Calu3 (cell line): ENCODE measurements around the gene CD101. TPM values are rescaled to one million over a fixed set of nuclear protein-coding genes. Genes with fewer than 3 reads are reported as not detected.

Experiments
- BruUV-seq: library from RNA; stranded (reverse); fragments of 400-500 nt; replicated peaks from 2 replicates; lab custom pipeline; 2021; lab: Mats Ljungman, UMichigan
- CTCF ChIA-PET: fragments of 300-600 bp; sonication (Branson Sonifier 250); formaldehyde crosslinking; loops from one replicate; lab custom pipeline; 2022; ENCODE audit warnings: antibody characterized with exemption; lab: Charles Lee
- DNase-seq: peaks from one replicate; pipeline ENCODE4 v3.0.0; 2022
- H3K27ac Mint-ChIP-seq: one replicate; pipeline ENCODE4 v1.8.0; 2022; ENCODE audit warnings: mixed read lengths; ENCODE audit not compliant: unreplicated experiment
- H3K27me3 Mint-ChIP-seq: one replicate; pipeline ENCODE4 v1.8.0; 2022; ENCODE audit warnings: mixed read lengths; ENCODE audit not compliant: unreplicated experiment
- H3K36me3 Mint-ChIP-seq: one replicate; pipeline ENCODE4 v1.8.0; 2022; ENCODE audit warnings: mild to moderate bottlenecking, moderate library complexity, mixed read lengths; ENCODE audit not compliant: insufficient read depth, unreplicated experiment
- H3K4me1 Mint-ChIP-seq: one replicate; pipeline ENCODE4 v1.8.0; 2022; ENCODE audit warnings: mild to moderate bottlenecking, low read depth, mixed read lengths; ENCODE audit not compliant: unreplicated experiment
- H3K4me3 Mint-ChIP-seq: one replicate; pipeline ENCODE4 v1.8.0; 2022; ENCODE audit warnings: mild to moderate bottlenecking, low read depth, moderate library complexity, mixed read lengths; ENCODE audit not compliant: unreplicated experiment
- H3K9me3 Mint-ChIP-seq: one replicate; pipeline ENCODE4 v1.8.0; 2022; ENCODE audit warnings: low read depth, mixed read lengths; ENCODE audit not compliant: unreplicated experiment
- CTCF ChIP-seq: fragments of 200-600 bp; IDR thresholded peaks from one replicate; pipeline ENCODE4 v1.8.0; 2022; ENCODE audit warnings: antibody characterized with exemption; ENCODE audit not compliant: unreplicated experiment
- intact Hi-C: fragments of 100-400 bp; cut with micrococcal nuclease; formaldehyde crosslinking; loops from one replicate; pipeline ENCODE4 v1.10.0; 2022; ENCODE audit not compliant: unreplicated experiment
- total RNA-seq: library from RNA; stranded (reverse); gene quantifications from 2 replicates; pipeline ENCODE4 v1.2.3, GENCODE V29; 2022

Gene CD101
- total RNA-seq, 1 experiment from 2014 or later: 0.31 TPM

- H3K9me3 Mint-ChIP-seq: no peaks in the 10 kb centered on the region
- H3K36me3 Mint-ChIP-seq: no peaks in the 10 kb centered on the region
- BruUV-seq: no TSS peak
- H3K27ac Mint-ChIP-seq: no peak overlapping the region
- no peak overlapping the region for H3K4me3 Mint-ChIP-seq
- intact Hi-C loops: no loop called here
- no peaks in the 10 kb centered on the region for H3K27me3 Mint-ChIP-seq
- no peak for DNase-seq
- TF ChIP-seq CTCF: no peak
- no peaks in the 10 kb centered on the region for H3K4me1 Mint-ChIP-seq
- CTCF ChIA-PET: no interaction called here
Measured at GRCh38 chr1:117037802-117038201, 36.2 kb downstream of the CD101 start.

- no peaks in the 10 kb centered on the region for H3K36me3 Mint-ChIP-seq
- H3K27me3 Mint-ChIP-seq: no peaks in the 10 kb centered on the region
- DNase-seq: no peak
- no peak overlapping the region for H3K4me3 Mint-ChIP-seq
- H3K9me3 Mint-ChIP-seq: no peaks in the 10 kb centered on the region
- intact Hi-C loops: no loop called here
- CTCF ChIA-PET: no interaction called here
- no peak for TF ChIP-seq CTCF
- no peak overlapping the region for H3K27ac Mint-ChIP-seq
- no peaks in the 10 kb centered on the region for H3K4me1 Mint-ChIP-seq
- no TSS peak for BruUV-seq
Measured at GRCh38 chr1:117038236-117038635, 36.7 kb downstream of the CD101 start.

GRCh38 chr1:117044217-117044616, 42.7 kb downstream of the CD101 start:
- CTCF ChIA-PET: interaction anchor here (0.6 kb wide), 1 partner anchor 258 kb away, joined by 3 read pairs; no protein-coding TSS in a partner anchor
- no peak overlapping the region for H3K27ac Mint-ChIP-seq
- no peaks in the 10 kb centered on the region for H3K9me3 Mint-ChIP-seq
- intact Hi-C loops: no loop called here
- no peaks in the 10 kb centered on the region for H3K36me3 Mint-ChIP-seq
- no peaks in the 10 kb centered on the region for H3K4me1 Mint-ChIP-seq
- BruUV-seq: no TSS peak
- no peaks in the 10 kb centered on the region for H3K27me3 Mint-ChIP-seq
- no peak overlapping the region for H3K4me3 Mint-ChIP-seq
- no peak for DNase-seq
- TF ChIP-seq CTCF: no peak

- Mint-ChIP-seq H3K9me3 (no peaks in the 10 kb centered on the region), H3K27ac (no peak overlapping the region), H3K36me3 (no peaks in the 10 kb centered on the region), H3K27me3 (no peaks in the 10 kb centered on the region), H3K4me3 (no peak overlapping the region), H3K4me1 (no peaks in the 10 kb centered on the region)
- BruUV-seq: no TSS peak
- no peak for DNase-seq
- intact Hi-C loops: no loop called here
- TF ChIP-seq CTCF: no peak
- CTCF ChIA-PET: no interaction called here
Measured at GRCh38 chr1:117045644-117046043, 44.1 kb downstream of the CD101 start.
